GM23338 (cell line): Measurements from ENCODE around the gene STAP2. TPM values are rescaled to one million over a fixed set of nuclear protein-coding genes. Genes with fewer than 3 reads are reported as not detected.

ENCODE experiments used
- CTCF ChIP-seq, 2 experiments: fragments of 200-600 bp in 1 of 2; sonication (generic) in 1 of 2; conservative IDR thresholded peaks; 2 replicates each; pipeline versions ENCODE4 v1.5.1 to v1.6.1; 2016 to 2017; ENCODE audit warnings: antibody characterized with exemption in 2 of 2, low read depth in 2 of 2, mild to moderate bottlenecking in 2 of 2, moderate library complexity in 1 of 2
- EZH2 ChIP-seq: fragments of 200-600 bp; sonication (generic); IDR thresholded peaks from one replicate; pipeline ENCODE4 v1.8.0; 2017; ENCODE audit warnings: antibody characterized with exemption, mild to moderate bottlenecking, low read depth; ENCODE audit not compliant: unreplicated experiment
- EZH2phosphoT487 ChIP-seq: fragments of 200-600 bp; sonication (generic); IDR thresholded peaks from one replicate; pipeline ENCODE4 v1.8.1; 2018; ENCODE audit warnings: antibody characterized with exemption; ENCODE audit not compliant: unreplicated experiment
- REST ChIP-seq: IDR thresholded peaks from one replicate; pipeline ENCODE4 v1.6.1; 2018; ENCODE audit warnings: antibody characterized with exemption; ENCODE audit not compliant: unreplicated experiment
- ZNF462 ChIP-seq: fragments of 250-450 bp; sonication (Bioruptor Pico); IDR thresholded peaks from 2 replicates; pipeline ENCODE4 v1.5.0; 2020; ENCODE audit warnings: mild to moderate bottlenecking, moderate library complexity
- polyA plus RNA-seq: library from polyadenylated mRNA; unstranded; fragments of >200 nt; fragmentation: Nextera tagmentation; extraction: Ambion mirVana; gene quantifications from 2 replicates; pipeline ENCODE4 v1.2.1, GENCODE V29; 2016
- total RNA-seq: library from RNA; depleted of rRNA; stranded (reverse); fragments of >200 nt; shearing (Covaris generic); gene quantifications from 2 replicates; pipeline ENCODE4 v1.2.3, GENCODE V29; 2014

Gene STAP2
- total and polyA plus RNA-seq, 2 experiments from 2014 or later, result 15.1 to 20.7 TPM

- TF ChIP-seq ZNF462 (CRISPR knock-in tag) (no peak), EZH2 (no peak), REST (no peak), CTCF (conservative IDR thresholded peaks at IDR 0.05; ENCODE audit: low read depth in 2 of 2) (no peak), EZH2phosphoT487 (no peak)
These were observed 29.6 kb upstream of the STAP2 start (continued) for GRCh38 chr19:4368128-4368820.
